SU-DHL-6 (cell line): Measurements from ENCODE around the gene CR1L.
"Not testable (repeated sequence)": the region's sequence is repeated elsewhere in the genome, so short reads cannot be mapped to it uniquely, and the experiment has no call there.

ENCODE experiments used
- H2AFZ ChIP-seq: fragments of 200-600 bp; sonication (generic); 2 replicates; pipeline ENCODE4 v1.6.1; 2014; ENCODE audit warnings: low read depth, mild to moderate bottlenecking, moderate library complexity, mixed read lengths, antibody characterized with exemption, low read length; ENCODE audit not compliant: severe bottlenecking
- H3F3A ChIP-seq: fragments of 200-600 bp; shearing (Covaris generic); 2 replicates; pipeline ENCODE4 v1.6.0; 2016; ENCODE audit warnings: antibody characterized with exemption, mild to moderate bottlenecking; ENCODE audit not compliant: insufficient read depth
- H3K27ac ChIP-seq: fragments of 200-600 bp; sonication (generic); 2 replicates; pipeline ENCODE4 v1.5.1; 2016; ENCODE audit warnings: low read depth, mild to moderate bottlenecking, low read length, moderate library complexity, mixed read lengths
- H3K27me3 ChIP-seq: fragments of 200-600 bp; sonication (generic), shearing (Covaris generic); 2 replicates; pipeline ENCODE4 v1.6.0; 2014; ENCODE audit warnings: mild to moderate bottlenecking, low read length
- H3K36me3 ChIP-seq: fragments of 200-600 bp; sonication (generic); 2 replicates; pipeline ENCODE4 v1.6.1; 2014; ENCODE audit warnings: mild to moderate bottlenecking, low read length, mixed read lengths
- H3K4me2 ChIP-seq: fragments of 300-600, 200-600 bp; shearing (Covaris generic), sonication (generic); 2 replicates; pipeline ENCODE4 v1.6.0; 2014; ENCODE audit warnings: low read length, low read depth, mild to moderate bottlenecking; ENCODE audit not compliant: poor library complexity, severe bottlenecking
- H3K4me3 ChIP-seq: fragments of 200-600 bp; sonication (generic); 2 replicates; pipeline ENCODE4 v1.5.1; 2014; ENCODE audit warnings: antibody characterized with exemption, low read length, mild to moderate bottlenecking, mixed read lengths; ENCODE audit not compliant: insufficient read depth, poor library complexity, severe bottlenecking
- H3K79me2 ChIP-seq: fragments of 200-600 bp; sonication (generic); 2 replicates; pipeline ENCODE4 v1.6.1; 2014; ENCODE audit warnings: mild to moderate bottlenecking, low read length, moderate library complexity; ENCODE audit not compliant: insufficient read depth
- H3K9ac ChIP-seq: fragments of 200-600 bp; sonication (generic); 2 replicates; pipeline ENCODE4 v1.7.0; 2014; ENCODE audit warnings: mild to moderate bottlenecking, low read length
- H3K9me2 ChIP-seq: fragments of 200-600 bp; sonication (generic); replicated peaks from 2 replicates; pipeline ENCODE4 v1.6.1; 2014; ENCODE audit warnings: low read length; ENCODE audit not compliant: insufficient read depth
- H3K9me3 ChIP-seq: fragments of 200-600 bp; sonication (generic); 2 replicates; pipeline ENCODE4 v1.6.1; 2014; ENCODE audit warnings: low read length, mixed read lengths; ENCODE audit not compliant: insufficient read depth
- H4K20me1 ChIP-seq: fragments of 200-600 bp; sonication (generic); 2 replicates; pipeline ENCODE4 v1.6.1; 2014; ENCODE audit warnings: low read depth, mild to moderate bottlenecking, antibody characterized with exemption, low read length, moderate library complexity, mixed read lengths
- EZH2phosphoT487 ChIP-seq: fragments of 200-600 bp; sonication (generic), shearing (Covaris generic); conservative IDR thresholded peaks from 2 replicates; pipeline ENCODE4 v1.6.1; 2018; ENCODE audit warnings: mild to moderate bottlenecking, antibody characterized with exemption, low read length, moderate library complexity, mixed read lengths
- TF ChIP-seq, protein P1 (sequence below): fragments of 200-600 bp; sonication (generic); IDR thresholded peaks from one replicate; pipeline ENCODE4 v1.5.1; 2017; ENCODE audit warnings: antibody characterized with exemption, mild to moderate bottlenecking, low read length, moderate library complexity; ENCODE audit not compliant: insufficient read depth, poor library complexity, severe bottlenecking

Gene CR1L

DNA sequence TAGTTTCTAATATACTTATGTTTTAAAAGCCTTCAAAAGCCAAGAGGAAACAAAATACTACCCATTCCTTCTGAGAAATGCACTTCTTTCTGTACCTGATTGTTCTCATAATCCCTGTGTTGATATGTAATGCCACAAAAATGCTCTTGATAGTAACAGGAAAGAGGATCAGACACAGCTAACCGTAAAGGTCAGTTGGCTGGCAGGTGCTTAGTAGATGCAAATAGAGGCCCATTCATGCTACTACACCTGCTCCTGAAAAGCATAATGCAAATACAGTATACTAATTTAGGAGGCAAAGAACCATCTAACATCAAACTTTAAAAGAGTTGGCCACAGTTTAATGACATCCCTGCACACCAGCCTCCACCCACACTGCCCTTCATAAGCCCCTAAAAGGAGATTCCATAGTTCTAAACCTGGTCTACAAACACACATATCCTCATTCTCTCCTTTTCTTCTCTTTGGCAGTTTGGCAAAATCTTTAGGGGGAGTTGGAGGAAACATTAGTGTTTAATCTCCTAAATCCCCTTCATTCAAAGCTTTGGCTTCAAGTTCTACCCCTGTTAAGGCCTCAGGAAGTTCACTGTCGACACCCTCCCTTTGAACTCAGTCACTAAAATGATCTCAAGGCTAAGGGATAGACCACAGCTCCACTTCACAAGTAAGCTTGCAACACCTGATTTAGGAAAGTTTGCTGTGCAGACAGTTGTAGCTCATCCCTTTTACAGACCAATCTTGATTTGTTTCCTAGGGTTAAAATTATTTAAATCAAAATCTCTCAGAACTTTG lies 104.0 kb downstream of the CR1L start:
- no peak overlapping the region for H3K9ac ChIP-seq
- H3K4me2 ChIP-seq: peak overlapping the region; percentile 39
- TF ChIP-seq EZH2phosphoT487: no peak
- TF ChIP-seq, protein P1, sequence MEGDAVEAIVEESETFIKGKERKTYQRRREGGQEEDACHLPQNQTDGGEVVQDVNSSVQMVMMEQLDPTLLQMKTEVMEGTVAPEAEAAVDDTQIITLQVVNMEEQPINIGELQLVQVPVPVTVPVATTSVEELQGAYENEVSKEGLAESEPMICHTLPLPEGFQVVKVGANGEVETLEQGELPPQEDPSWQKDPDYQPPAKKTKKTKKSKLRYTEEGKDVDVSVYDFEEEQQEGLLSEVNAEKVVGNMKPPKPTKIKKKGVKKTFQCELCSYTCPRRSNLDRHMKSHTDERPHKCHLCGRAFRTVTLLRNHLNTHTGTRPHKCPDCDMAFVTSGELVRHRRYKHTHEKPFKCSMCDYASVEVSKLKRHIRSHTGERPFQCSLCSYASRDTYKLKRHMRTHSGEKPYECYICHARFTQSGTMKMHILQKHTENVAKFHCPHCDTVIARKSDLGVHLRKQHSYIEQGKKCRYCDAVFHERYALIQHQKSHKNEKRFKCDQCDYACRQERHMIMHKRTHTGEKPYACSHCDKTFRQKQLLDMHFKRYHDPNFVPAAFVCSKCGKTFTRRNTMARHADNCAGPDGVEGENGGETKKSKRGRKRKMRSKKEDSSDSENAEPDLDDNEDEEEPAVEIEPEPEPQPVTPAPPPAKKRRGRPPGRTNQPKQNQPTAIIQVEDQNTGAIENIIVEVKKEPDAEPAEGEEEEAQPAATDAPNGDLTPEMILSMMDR: no peak
- H3K79me2 ChIP-seq: peaks cover 21% of the 10 kb centered on the region
- H4K20me1 ChIP-seq: no peaks in the 10 kb centered on the region; the same call in 1 of the 2 replicates
- H2AFZ ChIP-seq: no peak overlapping the region
- no peaks in the 10 kb centered on the region for H3K27me3 ChIP-seq
- peak overlapping the region; percentile 9 for H3K4me3 ChIP-seq
- H3K9me3 ChIP-seq: no peaks in the 10 kb centered on the region
- H3K36me3 ChIP-seq: no peaks in the 10 kb centered on the region
- no peak overlapping the region for H3K27ac ChIP-seq
- no peaks in the 10 kb centered on the region for H3K9me2 ChIP-seq
- H3F3A ChIP-seq: no peaks in the 10 kb centered on the region

DNA sequence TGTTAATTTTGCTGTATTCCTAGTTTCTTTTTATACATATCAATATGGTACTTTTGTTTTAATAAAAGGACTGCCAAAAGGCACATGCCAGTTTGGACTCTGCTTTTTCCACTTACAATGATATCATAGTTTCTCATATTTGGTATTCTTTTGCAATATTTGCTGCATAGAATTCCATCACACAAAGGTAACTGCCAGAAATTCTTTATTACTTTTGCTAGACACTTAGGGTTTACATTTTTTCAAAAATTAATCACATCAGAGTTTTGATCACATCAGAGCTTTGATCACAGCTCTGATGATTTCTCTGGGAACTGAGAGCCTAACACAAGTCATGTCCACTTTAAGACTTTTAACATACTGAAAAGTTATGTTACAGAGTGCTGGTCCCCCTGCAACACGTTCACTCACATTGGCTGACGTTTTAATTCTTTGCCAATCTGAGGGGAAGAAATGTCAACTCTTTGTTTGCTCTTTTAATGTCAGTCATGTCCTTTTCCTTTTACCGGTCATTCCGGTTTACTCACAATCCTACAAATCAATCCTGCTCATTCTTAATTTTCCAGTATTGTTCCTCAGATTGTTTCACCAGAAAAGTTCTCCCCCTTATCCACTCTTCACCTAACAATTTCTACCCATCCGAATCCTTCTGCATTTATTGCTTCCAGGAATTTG lies 105.8 kb downstream of the CR1L start:
- H3K4me3 ChIP-seq: peak overlapping the region; percentile 86
- TF ChIP-seq, protein P1: no peak
- TF ChIP-seq EZH2phosphoT487: no peak
- H2AFZ ChIP-seq: peak overlapping the region; percentile 65
- H3K9ac ChIP-seq: peak overlapping the region; percentile 80
- H3K9me3 ChIP-seq: no peaks in the 10 kb centered on the region
- H3K36me3 ChIP-seq: no peaks in the 10 kb centered on the region
- no peak overlapping the region for H3K27ac ChIP-seq
- H3K27me3 ChIP-seq: no peaks in the 10 kb centered on the region
- peak overlapping the region; percentile 67 for H3K4me2 ChIP-seq
- no peaks in the 10 kb centered on the region for H3K9me2 ChIP-seq
- peaks cover 39% of the 10 kb centered on the region for H3K79me2 ChIP-seq
- no peaks in the 10 kb centered on the region for H3F3A ChIP-seq
- no peaks in the 10 kb centered on the region; the same call in 1 of the 2 replicates for H4K20me1 ChIP-seq

- Histone ChIP-seq H3K4me3 (peak overlapping the region; percentile 86), H3K9ac (peak overlapping the region; percentile 80), H3K4me2 (peak overlapping the region; percentile 67), H3K27ac (peak overlapping the region; percentile 33; the same call in 1 of the 2 replicates), H2AFZ (peak overlapping the region; percentile 65), H3K79me2 (peaks cover 46% of the 10 kb centered on the region)
- not testable (repeated sequence) for H3K36me3 ChIP-seq, H3F3A ChIP-seq, H4K20me1 ChIP-seq, H3K27me3 ChIP-seq, H3K9me2 ChIP-seq, H3K9me3 ChIP-seq
Observed at GRCh38 chr1:207751463-207751789, 106.5 kb downstream of the CR1L start.
